ENCODE measurements around the gene DDN. TPM values are rescaled to one million over a fixed set of nuclear protein-coding genes. Genes with fewer than 3 reads are reported as not detected.

Gene DDN
- polyA plus RNA-seq, 4 donors, result 1.2 to 83.4 (median 74.8) TPM

- no peak for DNase-seq (ENCODE audit: low read depth in 4 of 4, low spot score in 3 of 4)
These were observed 13.3 kb downstream of the DDN start for GRCh38 chr12:48985901-48986300.

GRCh38 chr12:48985475-48985897, 13.7 kb downstream of the DDN start:
- DNase-seq (ENCODE audit: low read depth in 4 of 4, low spot score in 3 of 4), result no peak

GRCh38 chr12:48982397-48983080, 16.6 kb downstream of the DDN start:
- no peak for DNase-seq (ENCODE audit: low read depth in 4 of 4, low spot score in 3 of 4)

GRCh38 chr12:48981757-48982157, 17.4 kb downstream of the DDN start:
- no peak for DNase-seq (ENCODE audit: low read depth in 4 of 4, low spot score in 3 of 4)

GRCh38 chr12:48980953-48981756, 18.0 kb downstream of the DDN start:
- no peak for DNase-seq (ENCODE audit: low read depth in 4 of 4, low spot score in 3 of 4)

- no peak for DNase-seq (ENCODE audit: low read depth in 4 of 4, low spot score in 3 of 4)
These were observed 18.7 kb downstream of the DDN start for GRCh38 chr12:48980389-48980952.

- no peak for DNase-seq (ENCODE audit: low read depth in 4 of 4, low spot score in 3 of 4)
These were observed 19.4 kb downstream of the DDN start for GRCh38 chr12:48979602-48980388.

- DNase-seq (ENCODE audit: low read depth in 4 of 4, low spot score in 3 of 4), result no peak
These were observed 20.2 kb downstream of the DDN start for GRCh38 chr12:48978741-48979601.

- DNase-seq (ENCODE audit: low read depth in 4 of 4, low spot score in 3 of 4), result no peak
These were observed 20.9 kb downstream of the DDN start, which contains the start of gene WNT1 for GRCh38 chr12:48978291-48978740. Gene WNT1 (plus strand): TSS chr12:48978322. CDS start chr12:48978651, 329 bp downstream.

GRCh38 chr12:48977290-48978281, 21.6 kb downstream of the DDN start:
- DNase-seq (ENCODE audit: low read depth in 4 of 4, low spot score in 3 of 4), result no peak

- DNase-seq (ENCODE audit: low read depth in 4 of 4, low spot score in 3 of 4), result no peak
These were observed 25.1 kb downstream of the DDN start for GRCh38 chr12:48973941-48974673.

GRCh38 chr12:48973531-48973930, 25.6 kb downstream of the DDN start:
- DNase-seq (ENCODE audit: low read depth in 4 of 4, low spot score in 3 of 4), result no peak

GRCh38 chr12:48972952-48973483, 26.2 kb downstream of the DDN start:
- DNase-seq (ENCODE audit: low read depth in 4 of 4, low spot score in 3 of 4), result no peak

GRCh38 chr12:48972213-48972951, 26.8 kb downstream of the DDN start:
- no peak for DNase-seq (ENCODE audit: low read depth in 4 of 4, low spot score in 3 of 4)

GRCh38 chr12:48970702-48971334, 28.4 kb downstream of the DDN start:
- no peak for DNase-seq (ENCODE audit: low read depth in 4 of 4, low spot score in 3 of 4)
